GM18873 (cell line): ENCODE measurements around the gene PRKG2.

Source experiments
- ATAC-seq: cut with Tn5 transposase; IDR thresholded peaks from one replicate; pipeline ENCODE4 v1.9.1; 2021; ENCODE audit warnings: mild to moderate bottlenecking, moderate library complexity, moderate number of reproducible peaks; ENCODE audit not compliant: unreplicated experiment, low FRiP score

The PRKG2 gene

DNA sequence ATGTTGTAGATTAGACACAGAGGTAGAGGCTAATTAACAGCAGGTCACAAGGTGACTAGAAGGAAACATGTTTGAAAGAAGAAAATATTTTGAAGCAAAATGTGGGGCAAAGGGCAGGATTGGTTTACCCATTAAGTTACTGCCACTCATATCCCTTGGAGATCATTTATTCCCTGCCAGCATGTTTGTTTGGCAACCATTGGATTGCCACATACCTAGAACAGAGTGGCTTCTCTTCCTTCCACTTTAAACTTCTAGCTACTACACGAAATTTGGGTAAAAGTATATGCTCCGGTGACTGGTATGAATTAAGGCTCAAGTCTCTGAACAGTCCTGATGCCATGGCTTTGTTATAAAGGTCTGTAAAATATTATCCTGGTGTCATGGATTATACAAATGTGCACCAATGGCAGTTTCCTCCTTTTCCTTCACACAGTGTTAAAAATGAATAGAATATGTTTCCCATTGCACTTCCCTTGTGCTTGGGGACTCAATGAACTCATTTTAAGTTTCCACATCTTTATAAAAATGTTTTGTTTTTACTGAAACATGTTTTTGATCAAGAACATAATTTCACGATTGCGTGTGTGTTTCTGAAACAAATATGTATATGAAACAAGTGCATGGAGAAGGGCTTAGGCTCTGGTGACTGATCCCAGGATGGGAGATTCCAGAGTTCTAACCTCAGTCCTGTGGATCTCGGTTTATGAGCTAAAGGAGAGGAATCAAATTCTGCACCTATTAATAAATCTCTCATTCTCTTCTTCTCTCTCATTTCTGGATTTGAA lies 172.2 kb downstream of the PRKG2 start:
- no peak for ATAC-seq

DNA sequence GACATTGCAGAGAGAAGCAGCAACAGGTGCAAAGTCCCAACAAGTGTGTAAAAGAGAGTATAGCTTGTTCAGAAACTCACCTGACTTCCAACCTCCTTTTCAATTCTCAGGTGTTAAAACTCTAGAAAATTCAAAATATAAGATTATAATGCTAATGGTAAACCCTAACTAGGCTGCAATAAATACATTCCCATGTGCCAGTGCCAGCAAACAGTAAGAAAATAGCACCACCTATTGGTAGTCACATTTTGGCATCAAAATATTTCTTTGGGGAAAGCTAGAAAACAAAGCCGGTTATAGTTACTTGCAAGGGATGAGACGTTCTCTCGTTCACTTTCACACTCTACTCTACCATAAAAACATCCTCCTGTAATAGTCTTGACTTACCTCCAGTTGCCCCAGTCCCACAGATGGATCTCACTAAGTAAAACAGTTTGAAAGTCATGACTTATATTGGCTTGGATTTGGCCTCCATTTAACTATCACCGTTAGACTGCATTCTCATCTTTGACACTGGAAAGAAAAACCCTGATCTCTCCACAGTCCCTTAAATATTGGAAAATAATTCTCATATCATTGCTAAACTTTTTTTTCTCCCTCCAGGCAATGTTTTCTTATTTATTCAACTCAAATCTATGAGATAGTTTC lies 174.9 kb downstream of the PRKG2 start:
- no peak for ATAC-seq

DNA sequence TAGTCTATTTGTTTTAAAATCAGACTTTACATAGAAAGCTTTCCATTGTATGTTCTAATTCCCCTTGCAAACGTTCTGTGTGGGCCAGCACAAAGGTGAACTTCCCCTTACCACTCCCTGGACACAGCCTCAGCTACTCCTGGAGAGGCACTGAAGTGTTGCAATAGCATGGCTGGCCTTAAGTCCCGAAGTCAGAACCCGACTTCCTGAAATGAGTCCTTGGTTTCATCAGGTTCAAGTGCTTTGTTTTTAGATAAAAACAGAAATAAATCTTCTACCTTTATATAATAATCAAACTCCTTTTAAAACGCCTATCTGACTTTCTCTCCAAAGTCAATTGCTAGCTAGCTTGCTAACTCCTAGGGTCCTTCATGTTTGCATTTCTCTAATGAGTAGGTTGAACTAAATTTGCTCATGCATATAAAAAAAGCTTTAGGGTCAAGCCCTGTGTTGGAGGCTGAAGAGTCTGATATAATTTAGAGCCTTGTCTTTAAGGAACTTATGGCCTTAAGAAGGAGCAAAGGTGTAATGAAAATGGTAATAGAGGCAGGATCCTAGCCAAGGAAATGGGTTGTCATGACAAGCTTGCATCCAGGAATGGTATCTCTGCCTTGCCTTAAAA lies 175.6 kb downstream of the PRKG2 start:
- no peak for ATAC-seq

DNA sequence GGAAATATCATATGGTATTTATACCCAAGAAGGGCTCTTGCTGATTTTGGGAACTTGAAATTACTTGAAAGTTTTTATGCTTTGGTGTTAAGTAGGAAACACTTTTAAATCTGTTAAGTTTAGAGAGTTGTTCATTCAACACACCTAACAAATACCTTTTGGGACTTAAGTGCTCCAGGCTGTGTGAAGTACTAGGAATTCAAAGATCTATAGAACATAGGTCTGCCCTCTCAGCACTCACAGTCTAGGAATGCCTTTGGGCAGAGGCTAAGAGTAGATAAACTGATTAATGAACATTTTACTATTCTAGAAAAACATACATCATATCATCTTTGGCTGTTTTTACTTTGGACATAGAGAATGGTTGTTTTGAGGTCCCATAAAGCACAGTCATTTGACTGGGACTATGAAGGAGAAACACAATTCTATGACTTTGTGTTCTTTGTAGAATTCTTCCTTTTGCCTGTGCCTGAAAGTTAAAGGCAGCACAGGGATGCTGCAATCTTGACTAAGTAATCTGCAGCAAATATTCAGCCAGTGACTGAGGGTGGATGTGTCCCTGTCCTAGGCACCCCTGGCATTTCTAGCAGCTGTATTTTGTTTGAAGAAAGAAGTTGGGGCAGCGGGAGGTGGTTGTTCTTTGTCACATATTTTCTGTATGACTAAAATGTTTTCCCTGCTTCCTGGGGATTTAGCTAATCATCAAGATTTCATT lies 176.2 kb downstream of the PRKG2 start:
- ATAC-seq, result no peak
